Colon (tissue), 2 donors: Measurements from ENCODE around the gene TERB1.
"Not testable (repeated sequence)": the region's sequence is repeated elsewhere in the genome, so short reads cannot be mapped to it uniquely, and the experiment has no call there.

Experiments
- FAIRE-seq: peaks from 2 replicates; lab custom pipeline; 2012; peaks lifted over from hg19 to GRCh38; lab: Jason Lieb, UNC
- donor health status: control.
- donor health status: control.

Gene TERB1

GRCh38 chr16:66824006-66824405, 22.6 kb upstream of the TERB1 start:
- FAIRE-seq = no peak

DNA sequence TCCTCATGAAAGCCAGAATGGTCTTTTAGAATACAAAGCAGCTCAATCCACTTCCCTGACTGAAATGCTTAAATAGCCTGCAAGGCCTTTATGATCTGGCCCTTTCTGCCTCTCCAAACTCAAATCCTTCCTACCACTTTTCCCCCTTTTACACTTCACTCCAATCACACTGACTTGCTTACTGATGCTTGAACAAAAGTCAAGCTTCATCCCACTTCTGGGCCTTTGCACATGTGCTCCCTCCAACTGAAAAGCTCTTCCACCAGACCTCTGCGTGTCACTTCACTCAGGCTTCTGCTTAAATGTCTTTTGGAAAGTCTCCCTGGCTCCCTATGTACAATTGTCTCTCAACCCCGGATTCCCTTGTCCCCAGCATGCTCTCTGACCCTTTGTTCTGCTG, 13.3 kb upstream of the TERB1 start:
- no peak for FAIRE-seq

- no peak for FAIRE-seq
Measured at GRCh38 chr16:66811043-66811442, 9.7 kb upstream of the TERB1 start.

- no peak for FAIRE-seq
Measured at GRCh38 chr16:66810391-66810790, 9.0 kb upstream of the TERB1 start.

DNA sequence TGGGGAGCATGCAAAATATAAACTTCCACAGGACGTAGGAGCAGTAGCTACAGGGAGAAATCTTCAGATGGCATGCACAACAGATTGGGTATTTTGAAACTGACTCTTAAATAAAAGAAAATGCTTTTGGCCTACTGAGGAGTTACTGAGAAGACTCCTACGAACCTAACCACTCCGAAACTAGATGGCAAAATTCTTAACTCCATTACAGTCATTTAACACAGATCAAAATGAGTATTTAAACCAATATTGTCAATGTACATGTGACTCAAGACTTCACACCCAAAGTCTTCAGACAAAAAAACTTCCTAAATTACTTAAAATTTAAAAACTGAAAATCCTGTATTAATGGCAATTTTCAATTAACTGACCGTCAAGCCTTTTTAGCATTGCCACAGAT, 8.4 kb upstream of the TERB1 start:
- no peak for FAIRE-seq

GRCh38 chr16:66802159-66802558, 775 bp upstream of the TERB1 start:
- no peak for FAIRE-seq

DNA sequence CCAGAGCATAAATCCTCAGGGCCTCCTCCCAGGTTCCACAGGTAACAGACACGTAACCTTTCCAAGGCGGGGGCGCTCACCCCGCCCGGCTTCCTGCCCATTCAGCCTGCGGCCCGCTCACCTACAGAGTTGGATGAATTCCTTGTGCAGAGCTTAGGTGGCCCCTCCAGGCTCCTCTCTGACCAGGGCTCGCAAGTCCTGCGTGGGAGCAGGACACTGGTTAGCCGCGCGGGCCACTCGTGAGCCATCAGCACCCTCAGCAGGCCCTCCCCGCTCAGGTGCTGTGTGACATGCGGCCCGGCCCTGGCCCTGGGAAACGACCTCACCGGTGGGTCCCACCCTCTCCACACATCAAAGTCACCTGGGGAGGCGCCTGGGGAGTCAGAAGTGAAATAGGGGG, 528 bp downstream of the TERB1 start:
- FAIRE-seq = no peak

- FAIRE-seq = no peak
Measured at GRCh38 chr16:66798161-66798560, 3.2 kb downstream of the TERB1 start.

DNA sequence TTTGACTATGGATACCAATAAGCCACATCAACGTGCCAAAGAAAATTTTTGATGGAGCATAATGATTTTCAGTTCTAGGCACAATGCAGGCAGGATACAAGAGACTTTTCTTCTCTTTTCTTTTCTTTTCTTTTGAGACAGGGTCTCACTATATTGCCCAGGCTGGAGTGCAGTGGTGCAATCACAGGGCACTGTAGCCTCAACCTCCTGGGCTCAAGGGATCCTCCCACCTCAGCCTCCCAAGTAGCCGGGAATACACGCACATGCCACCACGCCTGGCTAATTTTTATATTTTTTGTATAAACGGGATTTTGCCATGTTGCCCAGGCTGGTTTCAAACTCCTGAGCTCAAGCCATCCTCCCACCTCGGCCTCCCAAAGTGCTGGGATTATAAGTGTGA, 7.4 kb downstream of the TERB1 start:
- not testable (repeated sequence) for FAIRE-seq

DNA sequence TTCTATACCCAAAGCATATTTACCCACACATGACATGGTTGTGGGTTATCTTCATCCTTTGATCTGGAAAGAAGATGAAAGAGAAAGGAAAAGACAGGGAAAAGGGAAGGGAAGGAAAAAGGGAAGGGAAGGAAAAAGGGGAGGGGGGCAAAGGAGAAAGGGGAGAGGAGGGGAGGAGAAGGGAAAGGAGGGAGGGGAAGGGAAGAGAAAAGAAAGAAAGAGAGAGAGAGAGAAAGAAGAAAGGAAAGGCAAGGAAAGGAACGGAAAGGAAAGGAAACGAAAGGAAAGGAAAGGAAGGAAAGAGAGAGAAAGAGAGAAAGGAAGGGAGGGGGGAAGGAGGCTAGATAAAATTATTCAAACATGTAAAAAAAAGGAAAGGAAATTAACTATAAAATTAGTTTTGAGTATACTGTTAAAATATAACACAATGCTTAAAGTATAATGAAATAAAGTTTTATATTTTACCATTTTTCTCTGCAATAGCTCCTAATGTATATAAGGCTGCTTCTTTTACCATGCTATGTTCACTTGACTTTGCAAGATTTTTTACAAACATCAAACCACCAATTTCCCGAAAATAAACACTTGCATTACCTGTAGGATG, 11.2 kb downstream of the TERB1 start:
- FAIRE-seq = no peak

GRCh38 chr16:66787427-66787826, 14.0 kb downstream of the TERB1 start:
- FAIRE-seq = no peak

GRCh38 chr16:66786551-66786950, 14.8 kb downstream of the TERB1 start:
- FAIRE-seq = no peak

DNA sequence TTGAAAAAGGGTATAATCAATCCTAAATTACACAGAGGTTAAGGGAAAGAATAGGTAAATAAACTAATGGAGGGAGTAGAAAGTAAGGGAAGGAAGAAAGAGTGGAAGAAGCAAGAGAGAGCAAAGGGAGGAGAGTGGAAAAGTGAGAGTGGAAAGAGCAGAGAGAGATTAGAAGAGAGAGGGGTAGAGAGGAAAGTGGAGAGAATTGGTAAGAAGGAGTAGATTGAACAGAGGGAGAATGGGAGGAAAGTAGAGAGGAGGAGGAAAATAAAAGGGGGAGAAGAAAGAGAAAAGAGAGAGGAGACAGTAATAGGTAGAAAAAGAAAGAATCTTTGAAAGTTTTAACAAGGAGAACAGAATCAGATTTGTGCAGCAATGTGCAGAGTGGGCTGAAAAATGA, 24.9 kb downstream of the TERB1 start:
- FAIRE-seq = no peak

DNA sequence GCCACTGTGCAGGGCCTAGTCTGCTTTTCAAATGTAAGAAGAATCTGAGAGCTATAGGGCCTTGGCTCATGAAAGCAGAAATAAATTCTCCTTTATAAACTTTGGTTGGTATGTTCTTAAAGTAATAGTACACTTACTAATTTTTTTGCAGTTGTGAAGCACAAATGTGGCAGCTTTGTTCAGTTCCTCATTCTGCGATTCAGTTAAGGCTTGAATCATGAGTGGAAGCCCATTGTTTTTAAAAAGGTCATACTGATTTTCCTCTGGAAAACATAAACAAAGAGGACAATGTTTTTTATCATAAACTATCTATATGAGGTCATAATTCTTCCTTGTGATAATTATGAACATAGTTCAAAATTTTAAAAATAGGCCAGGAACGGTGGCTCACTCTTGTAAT, 26.4 kb downstream of the TERB1 start:
- no peak for FAIRE-seq

DNA sequence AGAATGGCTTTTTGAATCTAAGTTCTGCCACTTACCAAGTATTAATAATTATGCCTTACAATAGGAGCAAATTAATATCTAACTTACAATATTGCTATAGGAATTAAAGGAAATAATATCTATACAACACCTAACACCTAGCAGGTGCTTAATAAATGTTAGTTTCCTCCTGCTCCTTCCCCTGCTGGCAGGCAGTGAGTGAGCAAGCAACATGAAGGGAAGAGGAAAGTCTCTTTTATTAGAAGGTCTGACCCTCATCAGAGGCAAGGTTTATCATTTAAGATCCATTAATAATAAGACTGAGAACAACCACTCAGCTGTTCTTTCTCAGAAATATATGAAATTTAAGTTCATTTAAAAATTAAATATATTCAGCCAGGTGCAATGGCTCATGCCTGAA, 43.3 kb downstream of the TERB1 start:
- FAIRE-seq = no peak

DNA sequence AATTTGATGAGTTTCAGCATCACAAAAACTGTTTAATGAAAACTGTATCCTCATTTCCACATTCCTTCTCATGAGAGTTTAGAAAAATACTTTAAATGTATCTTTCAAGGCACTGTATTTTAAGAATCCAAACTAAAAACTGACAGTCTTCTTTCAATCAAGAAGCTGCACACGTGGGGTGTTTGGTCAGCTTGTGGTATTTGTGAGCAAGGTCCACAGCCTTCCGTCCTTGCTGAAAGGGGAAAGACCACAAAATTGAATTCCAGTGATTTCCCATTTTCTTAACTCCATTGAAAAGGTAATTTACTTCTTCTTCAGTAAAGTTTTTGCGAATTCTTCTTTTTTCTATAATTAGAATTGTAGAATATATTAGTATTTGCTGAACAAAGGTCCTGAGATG, 46.6 kb downstream of the TERB1 start:
- FAIRE-seq = no peak

DNA sequence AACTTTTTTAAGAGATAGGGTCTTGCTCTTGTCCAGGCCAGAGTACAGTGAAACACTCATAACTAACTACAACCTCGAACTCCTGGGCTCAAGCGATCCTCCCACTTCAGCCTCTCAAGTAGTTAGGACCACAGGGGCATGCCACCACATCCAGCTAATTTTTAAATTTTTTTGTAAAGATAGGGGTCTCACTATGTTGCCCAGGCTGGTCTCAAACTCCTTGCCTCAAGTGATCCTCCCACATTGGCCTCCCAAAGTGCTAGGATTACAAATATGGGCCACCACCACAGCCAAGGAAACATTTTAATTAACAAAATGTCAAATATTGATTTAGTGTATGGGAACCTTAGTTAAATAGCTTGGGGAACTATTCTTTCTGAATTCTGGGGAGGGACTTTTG, 47.2 kb downstream of the TERB1 start:
- no peak for FAIRE-seq

DNA sequence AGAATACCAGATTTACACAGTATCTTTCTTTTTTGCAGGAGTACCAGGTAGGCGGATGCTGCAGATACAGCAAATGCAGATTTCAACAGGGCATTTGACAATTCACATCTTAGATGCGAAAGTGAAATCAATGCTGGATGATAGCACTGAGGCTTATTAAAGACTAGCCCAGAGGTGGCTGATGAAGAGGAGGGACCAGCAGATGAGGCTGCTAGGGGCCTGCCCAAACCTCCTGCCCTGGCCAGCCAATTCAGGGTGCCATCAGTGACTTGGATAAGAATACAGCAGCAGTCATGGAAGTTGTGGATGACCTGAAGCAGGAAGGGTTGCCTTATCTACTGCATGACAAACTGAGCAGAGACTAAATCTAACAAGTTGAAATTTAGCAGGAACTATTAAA, 48.4 kb downstream of the TERB1 start:
- FAIRE-seq = no peak

DNA sequence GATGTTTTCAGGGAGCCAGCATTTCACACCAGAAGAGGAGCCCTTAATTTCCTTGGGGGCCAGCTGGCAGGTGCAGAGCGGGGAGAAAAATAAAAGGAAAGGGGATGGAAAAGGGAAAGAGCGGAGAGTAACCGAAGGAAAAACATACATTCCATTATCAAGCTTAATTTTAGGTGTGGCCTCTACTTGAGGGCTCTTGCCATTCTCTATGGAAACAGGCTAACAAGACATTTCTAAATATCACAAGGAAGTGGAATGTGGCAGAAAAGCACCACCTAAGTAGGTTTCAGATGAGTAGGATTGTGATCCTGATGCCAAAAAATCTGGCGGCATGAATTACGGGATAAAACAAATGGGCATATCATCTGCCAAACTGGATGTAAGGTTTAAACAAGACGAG, 49.0 kb downstream of the TERB1 start:
- FAIRE-seq = no peak

DNA sequence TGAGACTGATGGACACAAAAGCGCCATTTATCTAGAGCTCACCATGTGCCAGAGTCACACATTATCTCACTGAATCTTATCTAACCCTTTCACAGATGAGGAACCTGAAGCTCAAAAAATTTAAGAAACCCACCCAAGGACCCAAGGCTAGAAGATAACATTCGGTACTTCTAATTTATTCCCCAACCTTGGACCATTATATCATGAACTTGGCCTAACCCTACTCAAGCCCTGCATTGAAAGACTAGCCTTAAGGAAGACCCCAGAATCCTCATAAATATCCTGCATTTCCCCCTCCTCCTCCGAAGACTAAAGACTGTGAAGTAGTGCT, 49.4 kb downstream of the TERB1 start:
- FAIRE-seq = no peak

GRCh38 chr16:66751303-66751991, 49.9 kb downstream of the TERB1 start, which contains the start of gene DYNC1LI2:
Gene DYNC1LI2, minus strand, starts transcription at chr16:66751609. Its CDS starts 18 bp downstream, at chr16:66751591.
- no peak for FAIRE-seq

GRCh38 chr16:66751053-66751302, 50.4 kb downstream of the TERB1 start:
- no peak for FAIRE-seq

GRCh38 chr16:66750279-66751052, 50.9 kb downstream of the TERB1 start:
- no peak for FAIRE-seq

DNA sequence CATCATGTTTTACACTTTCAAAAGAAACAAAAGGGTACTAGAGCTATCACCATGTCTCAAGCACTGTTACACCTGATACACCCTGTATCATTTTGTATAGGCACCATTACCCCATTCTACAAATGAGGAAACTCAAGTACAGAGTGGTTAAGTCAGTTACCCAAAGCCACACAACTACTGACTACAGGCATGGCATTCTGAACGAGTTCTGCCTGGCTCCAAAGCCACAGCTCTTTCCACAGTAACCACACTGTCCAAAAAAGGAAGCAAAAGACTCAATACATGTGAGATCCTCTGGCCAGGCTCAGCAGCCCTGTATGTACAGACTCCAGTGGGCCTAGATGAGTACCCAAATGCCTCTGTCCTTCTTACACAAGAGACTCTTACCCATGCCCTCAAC, 54.7 kb downstream of the TERB1 start:
- FAIRE-seq = no peak
